Measurements from ENCODE around the gene CAPZB.

Gene CAPZB

DNA sequence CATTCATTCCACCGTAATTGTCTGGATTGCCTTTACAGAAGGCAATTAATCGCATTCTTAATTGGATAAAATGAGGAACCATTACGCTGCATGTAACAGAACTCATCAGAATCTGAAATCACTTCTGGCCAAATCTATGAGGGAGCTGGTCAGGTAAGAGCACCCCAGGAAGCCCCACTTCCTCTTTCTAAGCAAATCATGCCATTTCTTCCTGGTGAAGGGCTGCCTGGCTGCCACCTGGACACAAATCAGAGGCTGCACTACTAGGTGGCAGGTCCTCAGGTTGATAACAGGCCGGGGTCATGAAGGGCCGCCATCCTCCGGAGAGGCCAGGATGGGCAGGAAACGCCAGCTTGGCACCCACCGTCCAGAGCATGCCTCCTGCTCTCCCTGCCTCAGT lies 73.7 kb downstream of the CAPZB start:
- Histone ChIP-seq H3K4me1 (ENCODE audit: insufficient read depth, low read length, poor library complexity, severe bottlenecking) (no peaks in the 10 kb centered on the region), H3K4me3 (ENCODE audit: low read length, poor library complexity, severe bottlenecking) (no peak overlapping the region), H3K36me3 (ENCODE audit: insufficient read depth, low read length) (peaks cover 82% of the 10 kb centered on the region; the same call in 1 of the 2 replicates), H3K9me3 (ENCODE audit: insufficient read depth, low read depth, low read length) (no peaks in the 10 kb centered on the region), H3K27me3 (ENCODE audit: insufficient read depth, low read length, poor library complexity, severe bottlenecking) (no peaks in the 10 kb centered on the region), H3K9ac (ENCODE audit: low read depth, low read length, poor library complexity, severe bottlenecking) (no peak overlapping the region), H2AFZ (ENCODE audit: low read length) (no peak overlapping the region), H3K79me2 (ENCODE audit: insufficient read depth, low read length) (peaks cover 96% of the 10 kb centered on the region), H4K20me1 (ENCODE audit: insufficient read depth, low read length, poor library complexity, severe bottlenecking) (peaks cover 82% of the 10 kb centered on the region), H3F3A (ENCODE audit: low read depth) (no peaks in the 10 kb centered on the region), H3K4me2 (ENCODE audit: low read depth, low read length, poor library complexity, severe bottlenecking) (no peak overlapping the region), H3K9me2 (replicated peaks; ENCODE audit: low read depth, low read length) (no peaks in the 10 kb centered on the region)
- TF ChIP-seq EZH2phosphoT487 (IDR thresholded peaks at IDR 0.05; ENCODE audit: borderline replicate concordance), result no peak
- TF ChIP-seq, protein P1, sequence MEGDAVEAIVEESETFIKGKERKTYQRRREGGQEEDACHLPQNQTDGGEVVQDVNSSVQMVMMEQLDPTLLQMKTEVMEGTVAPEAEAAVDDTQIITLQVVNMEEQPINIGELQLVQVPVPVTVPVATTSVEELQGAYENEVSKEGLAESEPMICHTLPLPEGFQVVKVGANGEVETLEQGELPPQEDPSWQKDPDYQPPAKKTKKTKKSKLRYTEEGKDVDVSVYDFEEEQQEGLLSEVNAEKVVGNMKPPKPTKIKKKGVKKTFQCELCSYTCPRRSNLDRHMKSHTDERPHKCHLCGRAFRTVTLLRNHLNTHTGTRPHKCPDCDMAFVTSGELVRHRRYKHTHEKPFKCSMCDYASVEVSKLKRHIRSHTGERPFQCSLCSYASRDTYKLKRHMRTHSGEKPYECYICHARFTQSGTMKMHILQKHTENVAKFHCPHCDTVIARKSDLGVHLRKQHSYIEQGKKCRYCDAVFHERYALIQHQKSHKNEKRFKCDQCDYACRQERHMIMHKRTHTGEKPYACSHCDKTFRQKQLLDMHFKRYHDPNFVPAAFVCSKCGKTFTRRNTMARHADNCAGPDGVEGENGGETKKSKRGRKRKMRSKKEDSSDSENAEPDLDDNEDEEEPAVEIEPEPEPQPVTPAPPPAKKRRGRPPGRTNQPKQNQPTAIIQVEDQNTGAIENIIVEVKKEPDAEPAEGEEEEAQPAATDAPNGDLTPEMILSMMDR (conservative IDR thresholded peaks at IDR 0.05; ENCODE audit: low read length), result no peak

DNA sequence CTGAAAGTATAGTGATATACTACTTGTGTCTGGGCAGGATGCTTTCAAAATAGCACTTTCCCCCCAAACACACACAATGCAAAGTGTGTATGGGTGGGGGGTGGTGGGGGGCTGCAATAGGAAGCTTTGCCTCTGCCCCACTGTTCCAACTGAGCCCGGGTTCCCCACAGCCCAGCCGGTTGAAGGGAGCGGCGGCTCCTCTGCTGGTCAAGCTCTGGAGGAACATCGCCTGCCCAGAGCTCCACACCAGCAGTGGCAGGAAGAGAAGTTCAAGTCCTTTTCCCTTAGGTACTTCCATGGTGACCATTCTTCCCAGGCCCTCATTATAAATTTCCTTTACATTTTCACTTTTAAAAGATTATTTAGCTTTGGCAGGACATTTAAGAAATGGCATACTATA lies 74.9 kb downstream of the CAPZB start:
- H3K4me1 ChIP-seq (ENCODE audit: insufficient read depth, low read length, poor library complexity, severe bottlenecking), result no peaks in the 10 kb centered on the region
- peaks cover 95% of the 10 kb centered on the region for H3K79me2 ChIP-seq (ENCODE audit: insufficient read depth, low read length)
- H3K9ac ChIP-seq (ENCODE audit: low read depth, low read length, poor library complexity, severe bottlenecking), result no peak overlapping the region
- no peaks in the 10 kb centered on the region for H3K9me2 ChIP-seq (replicated peaks; ENCODE audit: low read depth, low read length)
- H2AFZ ChIP-seq (ENCODE audit: low read length), result no peak overlapping the region
- peaks cover 85% of the 10 kb centered on the region for H4K20me1 ChIP-seq (ENCODE audit: insufficient read depth, low read length, poor library complexity, severe bottlenecking)
- no peaks in the 10 kb centered on the region for H3K27me3 ChIP-seq (ENCODE audit: insufficient read depth, low read length, poor library complexity, severe bottlenecking)
- TF ChIP-seq, protein P1 (conservative IDR thresholded peaks at IDR 0.05; ENCODE audit: low read length), result no peak
- TF ChIP-seq EZH2phosphoT487 (IDR thresholded peaks at IDR 0.05; ENCODE audit: borderline replicate concordance), result no peak
- H3F3A ChIP-seq (ENCODE audit: low read depth), result no peaks in the 10 kb centered on the region
- no peak overlapping the region for H3K4me2 ChIP-seq (ENCODE audit: low read depth, low read length, poor library complexity, severe bottlenecking)
- H3K36me3 ChIP-seq (ENCODE audit: insufficient read depth, low read length), result peaks cover 75% of the 10 kb centered on the region; the same call in 1 of the 2 replicates
- no peaks in the 10 kb centered on the region for H3K9me3 ChIP-seq (ENCODE audit: insufficient read depth, low read depth, low read length)
- H3K4me3 ChIP-seq (ENCODE audit: low read length, poor library complexity, severe bottlenecking), result no peak overlapping the region

DNA sequence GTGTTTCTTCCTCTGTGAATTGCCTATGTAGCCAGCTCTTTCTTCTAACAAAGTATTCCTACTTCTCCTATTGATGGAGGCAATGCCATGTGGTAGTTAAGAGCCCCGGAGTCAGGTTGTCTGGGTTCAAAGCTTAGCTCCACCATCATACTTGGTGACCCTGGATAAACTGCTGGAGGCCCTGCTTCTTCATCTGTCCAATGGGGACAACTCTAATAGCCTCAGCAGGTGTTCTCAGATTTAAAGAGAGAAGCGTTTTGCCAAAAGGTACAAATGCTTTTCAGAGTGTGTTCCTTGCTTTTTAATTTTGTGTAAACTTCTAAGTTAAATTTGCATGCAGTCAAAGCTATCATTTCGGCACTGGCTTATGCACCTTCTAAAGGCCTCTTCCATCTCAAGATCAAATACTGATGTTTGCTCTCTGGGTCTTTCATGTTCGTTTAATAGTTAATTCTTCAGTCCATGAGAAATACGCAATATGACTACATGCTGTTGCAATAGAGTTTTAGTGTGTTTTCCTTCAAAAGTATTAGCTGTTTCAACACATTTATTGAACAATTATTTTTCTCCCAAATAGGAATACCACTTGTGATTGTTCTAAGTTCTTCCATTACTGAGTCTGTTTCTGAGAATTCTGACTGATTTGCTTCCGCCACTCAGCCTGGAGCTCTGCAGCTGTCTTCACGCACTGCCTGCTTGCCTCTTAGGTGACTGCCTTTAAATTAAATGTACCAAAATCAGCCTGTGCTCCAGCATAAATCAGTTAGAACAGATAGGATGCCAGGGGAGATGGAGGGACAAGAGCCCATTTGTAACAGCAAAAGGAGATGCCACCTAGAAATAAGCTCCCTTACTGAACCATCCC lies 75.6 kb downstream of the CAPZB start:
- Histone ChIP-seq H3K4me1 (ENCODE audit: insufficient read depth, low read length, poor library complexity, severe bottlenecking) (no peaks in the 10 kb centered on the region), H3K9me2 (replicated peaks; ENCODE audit: low read depth, low read length) (no peaks in the 10 kb centered on the region), H3K4me2 (ENCODE audit: low read depth, low read length, poor library complexity, severe bottlenecking) (no peak overlapping the region), H3F3A (ENCODE audit: low read depth) (no peaks in the 10 kb centered on the region), H3K79me2 (ENCODE audit: insufficient read depth, low read length) (peaks cover 95% of the 10 kb centered on the region), H4K20me1 (ENCODE audit: insufficient read depth, low read length, poor library complexity, severe bottlenecking) (peaks cover 86% of the 10 kb centered on the region), H3K36me3 (ENCODE audit: insufficient read depth, low read length) (peaks cover 68% of the 10 kb centered on the region; the same call in 1 of the 2 replicates), H3K27me3 (ENCODE audit: insufficient read depth, low read length, poor library complexity, severe bottlenecking) (no peaks in the 10 kb centered on the region), H2AFZ (ENCODE audit: low read length) (no peak overlapping the region), H3K9ac (ENCODE audit: low read depth, low read length, poor library complexity, severe bottlenecking) (no peak overlapping the region), H3K9me3 (ENCODE audit: insufficient read depth, low read depth, low read length) (no peaks in the 10 kb centered on the region), H3K4me3 (ENCODE audit: low read length, poor library complexity, severe bottlenecking) (no peak overlapping the region)
- TF ChIP-seq, protein P1 (conservative IDR thresholded peaks at IDR 0.05; ENCODE audit: low read length), result no peak
- TF ChIP-seq EZH2phosphoT487 (IDR thresholded peaks at IDR 0.05; ENCODE audit: borderline replicate concordance), result no peak

Measured in Loucy (cell line).